AG04450 (cell line): ENCODE results near the gene DGKG. TPM values are rescaled to one million over a fixed set of nuclear protein-coding genes. Genes with fewer than 3 reads are reported as not detected.

ENCODE experiments used
- CTCF ChIA-PET: fragments of 300-600, 350-600 bp; formaldehyde crosslinking; extraction: SDS; loops from one replicate; lab custom pipeline; 2022; ENCODE audit warnings: antibody characterized with exemption, inconsistent platforms; lab: Charles Lee
- POLR2A ChIA-PET: fragments of 350-600 bp; formaldehyde crosslinking; extraction: SDS; loops from one replicate; lab custom pipeline; 2021; ENCODE audit warnings: antibody characterized with exemption, inconsistent platforms; lab: Yijun Ruan, JAX
- DNase-seq: peaks from one replicate; pipeline ENCODE4 v3.0.0-alpha.2; 2011; ENCODE audit warnings: low read depth, low spot score
- H3K27ac ChIP-seq: one replicate; pipeline ENCODE4 v1.5.1; 2012; ENCODE audit warnings: low read depth, low read length, control low read depth
- H3K27me3 ChIP-seq: one replicate; pipeline ENCODE4 v1.6.0; 2012; ENCODE audit warnings: low read length; ENCODE audit not compliant: control insufficient read depth, insufficient read depth
- H3K4me3 ChIP-seq: 2 replicates; pipeline ENCODE4 v1.5.1; 2011; ENCODE audit warnings: mild to moderate bottlenecking, low read depth, low read length, control low read depth
- H3K9me3 ChIP-seq: 2 replicates; pipeline ENCODE4 v1.5.1; 2012; ENCODE audit warnings: low read length; ENCODE audit not compliant: control insufficient read depth, insufficient read depth
- CTCF ChIP-seq: IDR thresholded peaks from 2 replicates; pipeline ENCODE4 v1.5.1; 2011; ENCODE audit warnings: low read depth, low read length, control low read depth, inconsistent platforms
- polyA plus RNA-seq: library from polyadenylated mRNA; depleted of rRNA; stranded (reverse); fragments of >200 nt; gene quantifications from 2 replicates; pipeline ENCODE4 v1.2.3, GENCODE V29; 2011

DGKG gene
- polyA plus RNA-seq, 1 experiment: 5.1 TPM

- Histone ChIP-seq H3K4me3 (no peak overlapping the region), H3K27ac (no peak overlapping the region), H3K27me3 (no peaks in the 10 kb centered on the region), H3K9me3 (no peaks in the 10 kb centered on the region)
- POLR2A ChIA-PET: no interaction called here
- no peak for TF ChIP-seq CTCF
- no peak for DNase-seq
- CTCF ChIA-PET: no interaction called here
Measured at GRCh38 chr3:186283651-186284348, 78.2 kb downstream of the DGKG start.

- POLR2A ChIA-PET: no interaction called here
- Histone ChIP-seq H3K27ac (no peak overlapping the region), H3K4me3 (no peak overlapping the region), H3K9me3 (no peaks in the 10 kb centered on the region), H3K27me3 (no peaks in the 10 kb centered on the region)
- no peak for DNase-seq
- CTCF ChIA-PET: no interaction called here
- no peak for TF ChIP-seq CTCF
Measured at GRCh38 chr3:186283096-186283495, 78.9 kb downstream of the DGKG start.

GRCh38 chr3:186281176-186281575, 80.9 kb downstream of the DGKG start:
- H3K27me3 ChIP-seq: peaks cover 2% of the 10 kb centered on the region
- no peak for TF ChIP-seq CTCF
- POLR2A ChIA-PET: interaction anchor here (0.9 kb wide), 1 partner anchor 256 kb away, joined by 4 read pairs; no protein-coding TSS in a partner anchor
- H3K9me3 ChIP-seq: no peaks in the 10 kb centered on the region
- DNase-seq: peak; percentile 57
- no peak overlapping the region for H3K27ac ChIP-seq
- no peak overlapping the region; the same call in 1 of the 2 replicates for H3K4me3 ChIP-seq
- CTCF ChIA-PET: interaction anchor here (0.8 to 2.0 kb wide), 10 partner anchors 9 to 337 kb away, joined by 3 to 21 read pairs (median 8); no protein-coding TSS in a partner anchor

- CTCF ChIA-PET: interaction anchor here (0.8 to 2.0 kb wide), 9 partner anchors 19 to 337 kb away, joined by 4 to 21 read pairs (median 8); no protein-coding TSS in a partner anchor
- no peak for DNase-seq
Measured at GRCh38 chr3:186280737-186281136, 81.3 kb downstream of the DGKG start.

More at GRCh38 chr3:186280737-186281136, 81.3 kb downstream of the DGKG start:
- POLR2A ChIA-PET: interaction anchor here (0.9 kb wide), 1 partner anchor 257 kb away, joined by 4 read pairs; no protein-coding TSS in a partner anchor
- TF ChIP-seq CTCF: no peak
- Histone ChIP-seq H3K4me3 (no peak overlapping the region; the same call in 1 of the 2 replicates), H3K27ac (no peak overlapping the region), H3K9me3 (no peaks in the 10 kb centered on the region), H3K27me3 (peaks cover 2% of the 10 kb centered on the region)
